WI38 (cell line): ENCODE data around the gene SERBP1.

Source experiments
- H3K4me3 ChIP-seq: 2 replicates; pipeline ENCODE4 v1.5.1; 2011; ENCODE audit warnings: low read depth, mild to moderate bottlenecking, control low read depth, low read length
- CTCF ChIP-seq: IDR thresholded peaks from 2 replicates; pipeline ENCODE4 v1.5.1; 2012; ENCODE audit warnings: low read depth, mild to moderate bottlenecking, control low read depth, low read length

The SERBP1 gene

GRCh38 chr1:67372898-67373297, 57.3 kb downstream of the SERBP1 start:
- no peak overlapping the region for H3K4me3 ChIP-seq
- TF ChIP-seq CTCF: no peak

GRCh38 chr1:67372136-67372535, 58.1 kb downstream of the SERBP1 start:
- no peak overlapping the region for H3K4me3 ChIP-seq
- TF ChIP-seq CTCF: no peak

GRCh38 chr1:67371681-67372080, 58.5 kb downstream of the SERBP1 start:
- no peak overlapping the region for H3K4me3 ChIP-seq
- no peak for TF ChIP-seq CTCF

GRCh38 chr1:67371043-67371442, 59.2 kb downstream of the SERBP1 start:
- no peak overlapping the region for H3K4me3 ChIP-seq
- TF ChIP-seq CTCF: no peak

GRCh38 chr1:67368046-67368514, 62.1 kb downstream of the SERBP1 start:
- no peak for TF ChIP-seq CTCF
- no peak overlapping the region for H3K4me3 ChIP-seq

GRCh38 chr1:67367370-67368045, 62.7 kb downstream of the SERBP1 start:
- TF ChIP-seq CTCF: no peak
- H3K4me3 ChIP-seq: no peak overlapping the region

GRCh38 chr1:67361641-67362040, 68.6 kb downstream of the SERBP1 start:
- no peak overlapping the region for H3K4me3 ChIP-seq
- no peak for TF ChIP-seq CTCF
